PC-3 (cell line): Measurements from ENCODE around the gene PLXNC1. TPM values are rescaled to one million over a fixed set of nuclear protein-coding genes. Genes with fewer than 3 reads are reported as not detected.

Experiments
- ATAC-seq: fragments of 200-7000 bp; cut with Tn5 transposase; 2 replicates; pipeline ENCODE4 v1.9.1; 2020; ENCODE audit warnings: mild to moderate bottlenecking, moderate library complexity
- BruUV-seq: library from RNA; stranded (reverse); fragments of 400-500 nt; replicated peaks from 2 replicates; lab custom pipeline; 2021; lab: Mats Ljungman, UMichigan
- CTCF ChIA-PET: fragments of 300-600 bp; sonication (Branson Sonifier 250); formaldehyde crosslinking; loops from one replicate; lab custom pipeline; 2022; ENCODE audit warnings: antibody characterized with exemption; lab: Charles Lee
- POLR2A ChIA-PET: fragments of 300-600 bp; sonication (Branson Sonifier 250); formaldehyde crosslinking; loops from one replicate; lab custom pipeline; 2022; ENCODE audit warnings: antibody characterized with exemption; ENCODE audit not compliant: unreplicated experiment; lab: Charles Lee
- DNase-seq: peaks from one replicate; pipeline ENCODE4 v3.0.0-alpha.2; 2015
- H2AFZ ChIP-seq: fragments of 300-600 bp; sonication (generic); 2 replicates; pipeline ENCODE4 v1.6.0; 2016; ENCODE audit warnings: antibody characterized with exemption, low read length
- H3F3A ChIP-seq: fragments of 300-600 bp; sonication (generic); one replicate; pipeline ENCODE4 v1.6.0; 2017; ENCODE audit warnings: antibody characterized with exemption, low read length, control low read depth, mild to moderate bottlenecking; ENCODE audit not compliant: unreplicated experiment
- H3K27ac ChIP-seq: fragments of 300-600 bp; sonication (generic); 2 replicates; pipeline ENCODE4 v1.5.1; 2016; ENCODE audit warnings: mild to moderate bottlenecking, low read length
- H3K27me3 ChIP-seq: fragments of 300-600 bp; sonication (generic); 2 replicates; pipeline ENCODE4 v1.6.1; 2016; ENCODE audit warnings: low read length, mixed read lengths
- H3K36me3 ChIP-seq: fragments of 300-600 bp; sonication (generic); 2 replicates; pipeline ENCODE4 v1.6.1; 2016; ENCODE audit warnings: low read depth, mixed run types, low read length, mixed read lengths
- H3K4me1 ChIP-seq: fragments of 300-600 bp; sonication (generic); 2 replicates; pipeline ENCODE4 v1.5.1; 2016; ENCODE audit warnings: low read length; ENCODE audit not compliant: insufficient read depth
- H3K4me2 ChIP-seq: fragments of 300-600 bp; sonication (generic); 2 replicates; pipeline ENCODE4 v1.6.0; 2016; ENCODE audit warnings: low read length
- H3K4me3 ChIP-seq: fragments of 300-600 bp; sonication (generic); 2 replicates; pipeline ENCODE4 v1.5.1; 2016; ENCODE audit warnings: mild to moderate bottlenecking, low read length, mixed read lengths
- H3K79me2 ChIP-seq: fragments of 300-600 bp; sonication (generic); 2 replicates; pipeline ENCODE4 v1.6.1; 2017; ENCODE audit warnings: low read length, mixed read lengths
- H3K9ac ChIP-seq: fragments of 300-600 bp; sonication (generic); 2 replicates; pipeline ENCODE4 v1.6.0; 2016; ENCODE audit warnings: mild to moderate bottlenecking, low read length
- H3K9me2 ChIP-seq: fragments of 300-600 bp; sonication (generic); replicated peaks from 2 replicates; pipeline ENCODE4 v1.6.1; 2016; ENCODE audit warnings: mixed run types, low read length, mixed read lengths
- H3K9me3 ChIP-seq: fragments of 300-600 bp; sonication (generic); 2 replicates; pipeline ENCODE4 v1.6.1; 2016; ENCODE audit warnings: low read length, mixed read lengths
- H4K20me1 ChIP-seq: fragments of 300-600 bp; sonication (generic); 2 replicates; pipeline ENCODE4 v1.6.1; 2016; ENCODE audit warnings: low read length, mixed read lengths
- EZH2 ChIP-seq: fragments of 300-600 bp; sonication (generic); IDR thresholded peaks from one replicate; pipeline ENCODE4 v1.6.1; 2017; ENCODE audit warnings: antibody characterized with exemption, mild to moderate bottlenecking, low read length; ENCODE audit not compliant: unreplicated experiment
- EZH2phosphoT487 ChIP-seq: fragments of 300-600 bp; sonication (generic); IDR thresholded peaks from 2 replicates; pipeline ENCODE4 v1.6.1; 2018; ENCODE audit warnings: mild to moderate bottlenecking, antibody characterized with exemption, low read length, borderline replicate concordance
- intact Hi-C: fragments of 100-400 bp; cut with micrococcal nuclease; formaldehyde crosslinking; loops from 2 replicates; pipeline ENCODE4 v1.9.0; 2023
- total RNA-seq: library from RNA; depleted of rRNA; stranded (reverse); fragments of >200 nt; gene quantifications from 2 replicates; pipeline ENCODE4 v1.2.3, GENCODE V29; 2014
- TF ChIP-seq, protein P1 (sequence below): fragments of 300-600 bp; sonication (generic); conservative IDR thresholded peaks from 2 replicates; pipeline ENCODE4 v1.5.1; 2017; ENCODE audit warnings: antibody characterized with exemption, low read depth, mild to moderate bottlenecking, low read length

The PLXNC1 gene
- total RNA-seq, 1 experiment from 2014 or later, result 0.15 TPM

GRCh38 chr12:94284859-94285258 lies 136.5 kb downstream of the PLXNC1 start:
- CTCF ChIA-PET, result no interaction called here
- H3K9ac ChIP-seq, result no peak overlapping the region
- no peak overlapping the region for H3K4me3 ChIP-seq
- no peak for TF ChIP-seq EZH2phosphoT487
- TF ChIP-seq, protein P1, sequence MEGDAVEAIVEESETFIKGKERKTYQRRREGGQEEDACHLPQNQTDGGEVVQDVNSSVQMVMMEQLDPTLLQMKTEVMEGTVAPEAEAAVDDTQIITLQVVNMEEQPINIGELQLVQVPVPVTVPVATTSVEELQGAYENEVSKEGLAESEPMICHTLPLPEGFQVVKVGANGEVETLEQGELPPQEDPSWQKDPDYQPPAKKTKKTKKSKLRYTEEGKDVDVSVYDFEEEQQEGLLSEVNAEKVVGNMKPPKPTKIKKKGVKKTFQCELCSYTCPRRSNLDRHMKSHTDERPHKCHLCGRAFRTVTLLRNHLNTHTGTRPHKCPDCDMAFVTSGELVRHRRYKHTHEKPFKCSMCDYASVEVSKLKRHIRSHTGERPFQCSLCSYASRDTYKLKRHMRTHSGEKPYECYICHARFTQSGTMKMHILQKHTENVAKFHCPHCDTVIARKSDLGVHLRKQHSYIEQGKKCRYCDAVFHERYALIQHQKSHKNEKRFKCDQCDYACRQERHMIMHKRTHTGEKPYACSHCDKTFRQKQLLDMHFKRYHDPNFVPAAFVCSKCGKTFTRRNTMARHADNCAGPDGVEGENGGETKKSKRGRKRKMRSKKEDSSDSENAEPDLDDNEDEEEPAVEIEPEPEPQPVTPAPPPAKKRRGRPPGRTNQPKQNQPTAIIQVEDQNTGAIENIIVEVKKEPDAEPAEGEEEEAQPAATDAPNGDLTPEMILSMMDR, result no peak
- TF ChIP-seq EZH2, result no peak
- BruUV-seq, result no TSS peak
- H3K9me3 ChIP-seq, result no peaks in the 10 kb centered on the region
- DNase-seq (no peak), ATAC-seq (no peak)
- H3K4me2 ChIP-seq, result no peak overlapping the region
- H3K9me2 ChIP-seq, result no peaks in the 10 kb centered on the region
- H4K20me1 ChIP-seq, result no peaks in the 10 kb centered on the region
- intact Hi-C loops, result no loop called here
- no peaks in the 10 kb centered on the region for H3F3A ChIP-seq
- no peaks in the 10 kb centered on the region for H3K27me3 ChIP-seq
- H3K27ac ChIP-seq, result no peak overlapping the region
- H3K79me2 ChIP-seq, result no peaks in the 10 kb centered on the region
- POLR2A ChIA-PET, result no interaction called here
- no peaks in the 10 kb centered on the region for H3K36me3 ChIP-seq
- H3K4me1 ChIP-seq, result peaks cover 7% of the 10 kb centered on the region
- H2AFZ ChIP-seq, result no peak overlapping the region

DNA sequence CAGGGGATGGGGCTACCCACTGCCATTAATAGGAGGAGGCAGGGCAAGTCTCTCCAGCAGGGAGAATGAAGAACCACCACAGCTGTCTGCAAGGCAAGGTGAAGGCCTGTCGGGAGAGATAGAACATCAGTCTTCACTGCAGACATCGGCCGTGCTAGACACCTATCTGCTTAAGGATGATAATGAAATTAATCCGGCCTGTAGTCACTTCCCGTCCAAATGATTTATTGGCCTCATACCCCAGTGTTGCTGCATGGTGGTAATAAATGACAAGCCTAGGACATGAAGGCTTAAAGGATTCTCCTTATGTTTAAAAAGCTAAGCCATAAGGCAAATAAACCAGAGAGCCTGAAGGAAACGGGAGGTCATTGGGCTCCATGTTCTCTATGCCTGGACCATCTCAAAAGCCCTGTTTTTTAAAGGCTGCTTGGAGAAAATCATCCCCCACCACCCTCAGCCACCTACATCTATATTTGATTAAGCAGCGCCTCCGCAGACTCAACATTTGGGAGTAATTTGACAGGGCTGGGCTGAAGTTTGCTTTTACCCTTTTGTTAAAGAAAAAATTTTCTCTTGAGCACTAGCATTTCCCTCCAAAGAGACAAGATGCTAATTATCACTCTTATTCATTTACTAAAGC lies 137.7 kb downstream of the PLXNC1 start:
- Histone ChIP-seq H3K27ac (no peak overlapping the region), H3K4me1 (peaks cover 19% of the 10 kb centered on the region), H3K79me2 (no peaks in the 10 kb centered on the region), H4K20me1 (no peaks in the 10 kb centered on the region), H3K27me3 (no peaks in the 10 kb centered on the region), H3F3A (no peaks in the 10 kb centered on the region), H3K4me3 (no peak overlapping the region), H3K36me3 (no peaks in the 10 kb centered on the region), H3K9ac (no peak overlapping the region), H3K9me2 (no peaks in the 10 kb centered on the region), H3K4me2 (no peak overlapping the region), H2AFZ (no peak overlapping the region), H3K9me3 (no peaks in the 10 kb centered on the region)
- intact Hi-C loops, result no loop called here
- ChIA-PET CTCF (no interaction called here), POLR2A (no interaction called here)
- ATAC-seq (no peak), DNase-seq (no peak)
- BruUV-seq, result no TSS peak
- TF ChIP-seq, protein P1, result no peak
- TF ChIP-seq EZH2phosphoT487 (no peak), EZH2 (no peak)

- Histone ChIP-seq H3K79me2 (no peaks in the 10 kb centered on the region), H2AFZ (no peak overlapping the region), H4K20me1 (no peaks in the 10 kb centered on the region), H3K4me3 (no peak overlapping the region), H3K9ac (no peak overlapping the region), H3K27me3 (no peaks in the 10 kb centered on the region), H3K9me3 (no peaks in the 10 kb centered on the region), H3K4me2 (no peak overlapping the region), H3F3A (no peaks in the 10 kb centered on the region), H3K36me3 (no peaks in the 10 kb centered on the region), H3K27ac (no peak overlapping the region), H3K4me1 (peaks cover 20% of the 10 kb centered on the region), H3K9me2 (no peaks in the 10 kb centered on the region)
- no peak for ATAC-seq
- ChIA-PET CTCF (no interaction called here), POLR2A (no interaction called here)
- no TSS peak for BruUV-seq
- DNase-seq, result no peak
- intact Hi-C loops, result no loop called here
- TF ChIP-seq EZH2 (no peak), EZH2phosphoT487 (no peak)
- TF ChIP-seq, protein P1, result no peak
Observed at GRCh38 chr12:94286583-94287244, 138.3 kb downstream of the PLXNC1 start.
